AG04449 (cell line): Measurements from ENCODE around the gene GOLGA1.
"Not testable (repeated sequence)": the region's sequence is repeated elsewhere in the genome, so short reads cannot be mapped to it uniquely, and the experiment has no call there.

Source experiments
- CTCF ChIA-PET: fragments of 350-600 bp; formaldehyde crosslinking; extraction: SDS; loops from one replicate; lab custom pipeline; 2021; ENCODE audit warnings: antibody characterized with exemption; lab: Yijun Ruan, JAX
- POLR2A ChIA-PET: fragments of 400-600, 350-600 bp; formaldehyde crosslinking; extraction: SDS; loops from one replicate; lab custom pipeline; 2020; ENCODE audit warnings: antibody characterized with exemption, inconsistent platforms; lab: Yijun Ruan, JAX
- DNase-seq: peaks from one replicate; pipeline ENCODE4 v3.0.0-alpha.2; 2010; ENCODE audit warnings: low read depth, low spot score
- H3K4me3 ChIP-seq: 2 replicates; pipeline ENCODE4 v1.5.1; 2011; ENCODE audit warnings: low read depth, mild to moderate bottlenecking, control low read depth, low read length
- CTCF ChIP-seq: IDR thresholded peaks from one replicate; pipeline ENCODE4 v1.5.1; 2011; ENCODE audit warnings: mild to moderate bottlenecking, moderate library complexity, low read length, control low read depth, inconsistent platforms; ENCODE audit not compliant: insufficient read depth; ENCODE audit errors: missing control alignments

The GOLGA1 gene

GRCh38 chr9:124929464-124929863 lies 11.4 kb downstream of the GOLGA1 start:
- no peak for DNase-seq
- no peak overlapping the region for H3K4me3 ChIP-seq
- ChIA-PET POLR2A (interaction anchor here (0.5 kb wide), 1 partner anchor 57 kb away, joined by 3 read pairs; no protein-coding TSS in a partner anchor), CTCF (interaction anchor here (1.0 to 2.0 kb wide), 3 partner anchors 17 to 36 kb away, joined by 3 to 6 read pairs (median 5); no protein-coding TSS in a partner anchor)
- TF ChIP-seq CTCF, result no peak

GRCh38 chr9:124928116-124928515 lies 12.8 kb downstream of the GOLGA1 start:
- ChIA-PET CTCF (interaction anchor here (1.8 kb wide), 1 partner anchor 16 kb away, joined by 5 read pairs; no protein-coding TSS in a partner anchor), POLR2A (no interaction called here)
- no peak for TF ChIP-seq CTCF
- H3K4me3 ChIP-seq, result no peak overlapping the region
- DNase-seq, result no peak

- CTCF ChIA-PET, result not testable (repeated sequence)
Observed at GRCh38 chr9:124920394-124920793, 20.5 kb downstream of the GOLGA1 start.

GRCh38 chr9:124914753-124915405 lies 26.0 kb downstream of the GOLGA1 start:
- DNase-seq, result no peak
- POLR2A ChIA-PET, result interaction anchor here (0.6 kb wide), 1 partner anchor 20 kb away, joined by 3 read pairs; no protein-coding TSS in a partner anchor
- CTCF ChIA-PET, result no interaction called here
- no peak overlapping the region for H3K4me3 ChIP-seq
- no peak for TF ChIP-seq CTCF

More at GRCh38 chr9:124920394-124920793, 20.5 kb downstream of the GOLGA1 start:
- H3K4me3 ChIP-seq, POLR2A ChIA-PET, DNase-seq: not testable (repeated sequence)

GRCh38 chr9:124913378-124913777 lies 27.5 kb downstream of the GOLGA1 start:
- DNase-seq, result no peak
- CTCF ChIA-PET, result interaction anchor here (0.8 kb wide), 1 partner anchor 10 kb away, joined by 3 read pairs; no protein-coding TSS in a partner anchor
- POLR2A ChIA-PET, result no interaction called here
- H3K4me3 ChIP-seq, result no peak overlapping the region
- no peak for TF ChIP-seq CTCF

- ChIA-PET CTCF (interaction anchor here (1.3 to 1.7 kb wide), 2 partner anchors 10 to 17 kb away, joined by 4 to 5 read pairs; no protein-coding TSS in a partner anchor), POLR2A (no interaction called here)
- DNase-seq, result no peak
- TF ChIP-seq CTCF, result no peak
- H3K4me3 ChIP-seq, result no peak overlapping the region
Observed at GRCh38 chr9:124911766-124912165, 29.1 kb downstream of the GOLGA1 start.

GRCh38 chr9:124908098-124908497 lies 32.8 kb downstream of the GOLGA1 start:
- CTCF ChIA-PET, result interaction anchor here (0.6 to 1.0 kb wide), 3 partner anchors 21 to 133 kb away, joined by 3 read pairs; no protein-coding TSS in a partner anchor

More at GRCh38 chr9:124908098-124908497, 32.8 kb downstream of the GOLGA1 start:
- DNase-seq, result no peak
- no peak overlapping the region for H3K4me3 ChIP-seq
- no peak for TF ChIP-seq CTCF
- POLR2A ChIA-PET, result no interaction called here
